T-helper 2 cell treated with Interferon-gamma antibody and Interleukin-4, amounts not matched to agents 5 μg/mL and 100 μg/mL, for 36 hours (primary cell): Measurements from ENCODE around the gene ZFHX3.

Source experiments
- DNase-seq: peaks from one replicate; pipeline ENCODE4 v3.0.0; 2021; ENCODE audit warnings: low spot score
- H3K27ac Mint-ChIP-seq: one replicate; pipeline ENCODE4 v1.8.0; 2021; ENCODE audit warnings: mild to moderate bottlenecking, mixed read lengths
- H3K27me3 Mint-ChIP-seq: one replicate; pipeline ENCODE4 v1.8.0; 2021; ENCODE audit warnings: low read depth, mixed read lengths
- H3K36me3 Mint-ChIP-seq: one replicate; pipeline ENCODE4 v1.8.0; 2021; ENCODE audit warnings: low read depth, mixed read lengths
- H3K4me1 Mint-ChIP-seq: one replicate; pipeline ENCODE4 v1.8.0; 2021; ENCODE audit warnings: low read depth, mixed read lengths
- H3K4me3 Mint-ChIP-seq: one replicate; pipeline ENCODE4 v1.8.0; 2022; ENCODE audit warnings: mild to moderate bottlenecking, moderate library complexity, mixed read lengths
- H3K9me3 Mint-ChIP-seq: one replicate; pipeline ENCODE4 v1.8.0; 2021; ENCODE audit warnings: mixed read lengths

ZFHX3 gene

GRCh38 chr16:72800524-72801161 lies 247.3 kb downstream of the ZFHX3 start:
- H3K9me3 Mint-ChIP-seq = no peaks in the 10 kb centered on the region
- no peaks in the 10 kb centered on the region for H3K36me3 Mint-ChIP-seq
- H3K27me3 Mint-ChIP-seq = no peaks in the 10 kb centered on the region
- H3K4me1 Mint-ChIP-seq = no peaks in the 10 kb centered on the region
- DNase-seq = no peak
- no peak overlapping the region for H3K27ac Mint-ChIP-seq
- no peak overlapping the region for H3K4me3 Mint-ChIP-seq

- Mint-ChIP-seq H3K4me3 (no peak overlapping the region), H3K9me3 (no peaks in the 10 kb centered on the region), H3K27me3 (no peaks in the 10 kb centered on the region), H3K4me1 (no peaks in the 10 kb centered on the region), H3K27ac (no peak overlapping the region), H3K36me3 (no peaks in the 10 kb centered on the region)
- no peak for DNase-seq
These were observed 249.7 kb downstream of the ZFHX3 start for GRCh38 chr16:72798264-72798663.

- Mint-ChIP-seq H3K27me3 (no peaks in the 10 kb centered on the region), H3K36me3 (no peaks in the 10 kb centered on the region), H3K4me3 (no peak overlapping the region), H3K27ac (no peak overlapping the region), H3K4me1 (no peaks in the 10 kb centered on the region), H3K9me3 (no peaks in the 10 kb centered on the region)
- no peak for DNase-seq
These were observed 250.3 kb downstream of the ZFHX3 start for GRCh38 chr16:72797621-72798020.

GRCh38 chr16:72796222-72796621 lies 251.7 kb downstream of the ZFHX3 start:
- Mint-ChIP-seq H3K36me3 (no peaks in the 10 kb centered on the region), H3K4me1 (no peaks in the 10 kb centered on the region), H3K27ac (no peak overlapping the region), H3K4me3 (no peak overlapping the region), H3K27me3 (no peaks in the 10 kb centered on the region), H3K9me3 (no peaks in the 10 kb centered on the region)
- no peak for DNase-seq

- H3K4me1 Mint-ChIP-seq = no peaks in the 10 kb centered on the region
- no peaks in the 10 kb centered on the region for H3K36me3 Mint-ChIP-seq
- no peak for DNase-seq
- H3K4me3 Mint-ChIP-seq = no peak overlapping the region
- H3K9me3 Mint-ChIP-seq = no peaks in the 10 kb centered on the region
- H3K27me3 Mint-ChIP-seq = peaks cover 2% of the 10 kb centered on the region
- no peak overlapping the region for H3K27ac Mint-ChIP-seq
These were observed 252.9 kb downstream of the ZFHX3 start for GRCh38 chr16:72794986-72795385.

GRCh38 chr16:72794319-72794718 lies 253.6 kb downstream of the ZFHX3 start:
- no peak for DNase-seq
- no peak overlapping the region for H3K4me3 Mint-ChIP-seq
- H3K27ac Mint-ChIP-seq = no peak overlapping the region
- H3K36me3 Mint-ChIP-seq = no peaks in the 10 kb centered on the region
- no peaks in the 10 kb centered on the region for H3K4me1 Mint-ChIP-seq
- H3K27me3 Mint-ChIP-seq = peaks cover 5% of the 10 kb centered on the region
- H3K9me3 Mint-ChIP-seq = no peaks in the 10 kb centered on the region

- no peak overlapping the region for H3K4me3 Mint-ChIP-seq
- DNase-seq = no peak
- H3K9me3 Mint-ChIP-seq = no peaks in the 10 kb centered on the region
- no peaks in the 10 kb centered on the region for H3K36me3 Mint-ChIP-seq
- H3K4me1 Mint-ChIP-seq = no peaks in the 10 kb centered on the region
- H3K27me3 Mint-ChIP-seq = peaks cover 9% of the 10 kb centered on the region
- H3K27ac Mint-ChIP-seq = no peak overlapping the region
These were observed 254.2 kb downstream of the ZFHX3 start for GRCh38 chr16:72793716-72794115.

- Mint-ChIP-seq H3K36me3 (no peaks in the 10 kb centered on the region), H3K27me3 (peaks cover 12% of the 10 kb centered on the region), H3K4me1 (peaks cover 2% of the 10 kb centered on the region), H3K27ac (no peak overlapping the region), H3K4me3 (no peak overlapping the region), H3K9me3 (no peaks in the 10 kb centered on the region)
- DNase-seq = no peak
These were observed 254.9 kb downstream of the ZFHX3 start for GRCh38 chr16:72793017-72793416.

- DNase-seq = no peak
- peaks cover 16% of the 10 kb centered on the region for H3K27me3 Mint-ChIP-seq
- peaks cover 11% of the 10 kb centered on the region for H3K4me1 Mint-ChIP-seq
- H3K27ac Mint-ChIP-seq = no peak overlapping the region
- no peaks in the 10 kb centered on the region for H3K36me3 Mint-ChIP-seq
- no peaks in the 10 kb centered on the region for H3K9me3 Mint-ChIP-seq
- no peak overlapping the region for H3K4me3 Mint-ChIP-seq
These were observed 256.1 kb downstream of the ZFHX3 start for GRCh38 chr16:72791786-72792185.

- no peak for DNase-seq
- no peaks in the 10 kb centered on the region for H3K36me3 Mint-ChIP-seq
- H3K27ac Mint-ChIP-seq = no peak overlapping the region
- no peaks in the 10 kb centered on the region for H3K9me3 Mint-ChIP-seq
- H3K27me3 Mint-ChIP-seq = peaks cover 28% of the 10 kb centered on the region
- H3K4me3 Mint-ChIP-seq = no peak overlapping the region
- H3K4me1 Mint-ChIP-seq = peaks cover 16% of the 10 kb centered on the region
These were observed 258.0 kb downstream of the ZFHX3 start for GRCh38 chr16:72789921-72790320.

GRCh38 chr16:72789465-72789864 lies 258.5 kb downstream of the ZFHX3 start:
- H3K27ac Mint-ChIP-seq = no peak overlapping the region
- DNase-seq = no peak
- no peak overlapping the region for H3K4me3 Mint-ChIP-seq
- no peaks in the 10 kb centered on the region for H3K9me3 Mint-ChIP-seq
- no peaks in the 10 kb centered on the region for H3K36me3 Mint-ChIP-seq
- H3K27me3 Mint-ChIP-seq = peaks cover 31% of the 10 kb centered on the region
- peaks cover 16% of the 10 kb centered on the region for H3K4me1 Mint-ChIP-seq

GRCh38 chr16:72788269-72788809 lies 259.6 kb downstream of the ZFHX3 start:
- Mint-ChIP-seq H3K36me3 (no peaks in the 10 kb centered on the region), H3K9me3 (no peaks in the 10 kb centered on the region), H3K27me3 (peaks cover 35% of the 10 kb centered on the region), H3K27ac (no peak overlapping the region), H3K4me1 (peaks cover 20% of the 10 kb centered on the region), H3K4me3 (peak overlapping the region; percentile 73)
- DNase-seq = no peak

- H3K4me3 Mint-ChIP-seq = peak overlapping the region; percentile 73
- peak overlapping the region; percentile 77 for H3K27ac Mint-ChIP-seq
- peaks cover 22% of the 10 kb centered on the region for H3K4me1 Mint-ChIP-seq
- no peaks in the 10 kb centered on the region for H3K36me3 Mint-ChIP-seq
- peak; percentile 69 for DNase-seq
- H3K27me3 Mint-ChIP-seq = peaks cover 35% of the 10 kb centered on the region
- H3K9me3 Mint-ChIP-seq = no peaks in the 10 kb centered on the region
These were observed 260.2 kb downstream of the ZFHX3 start for GRCh38 chr16:72787514-72788268.

GRCh38 chr16:72787130-72787513 lies 260.8 kb downstream of the ZFHX3 start:
- peak overlapping the region; percentile 77 for H3K27ac Mint-ChIP-seq

More at GRCh38 chr16:72787130-72787513, 260.8 kb downstream of the ZFHX3 start:
- no peak for DNase-seq
- Mint-ChIP-seq H3K4me1 (peaks cover 22% of the 10 kb centered on the region), H3K27me3 (peaks cover 35% of the 10 kb centered on the region), H3K36me3 (no peaks in the 10 kb centered on the region), H3K9me3 (no peaks in the 10 kb centered on the region), H3K4me3 (peak overlapping the region; percentile 73)
